Measurements from ENCODE around the gene CTNNBIP1. TPM values are rescaled to one million over a fixed set of nuclear protein-coding genes. Genes with fewer than 3 reads are reported as not detected.

Gene CTNNBIP1
- total and polyA plus RNA-seq, 2 of the 8 experiments (the other 6 are each of a cell fraction or from before 2014, with no cell fraction given), result 40.9 to 46.6 TPM

DNA sequence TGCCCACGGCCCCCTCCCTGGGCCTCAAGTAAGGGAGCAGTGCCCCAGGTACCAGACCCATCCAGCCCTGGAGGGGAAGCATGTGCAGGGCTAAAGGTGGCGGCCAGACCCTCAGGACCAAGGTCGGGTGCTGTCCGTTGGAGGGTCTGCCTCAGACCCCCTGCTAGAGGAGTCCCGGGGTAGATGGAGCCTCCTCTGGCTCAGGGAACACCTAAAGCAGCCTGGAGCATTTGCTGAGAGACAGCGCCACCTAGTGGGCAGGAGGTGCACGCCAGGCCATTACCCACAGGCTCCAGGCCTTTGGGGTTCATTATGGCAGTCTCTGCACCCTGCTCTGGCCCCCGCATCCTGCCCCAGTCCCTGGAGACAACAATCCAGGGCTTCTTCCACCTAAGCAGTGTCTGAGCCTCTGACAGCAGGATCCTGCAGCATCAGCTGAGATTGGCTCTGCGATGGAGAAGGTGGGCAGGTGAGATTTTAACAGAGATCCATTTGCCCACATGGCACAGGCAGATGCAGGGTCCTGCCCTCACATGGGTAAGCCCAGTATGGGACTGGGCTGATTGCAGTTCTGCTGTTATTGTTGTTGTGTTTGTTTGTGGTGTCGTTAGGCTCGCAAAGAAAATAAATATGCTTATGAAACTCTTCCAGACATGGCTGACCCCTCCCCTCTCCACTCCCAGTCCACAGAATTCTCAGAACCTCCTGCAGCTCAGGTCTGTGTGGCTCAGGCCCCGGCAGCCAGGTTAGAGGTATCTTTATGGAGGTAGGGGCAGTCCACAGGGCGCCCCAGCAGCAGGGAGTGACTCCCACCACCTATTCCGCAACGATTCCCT lies 42.4 kb downstream of the CTNNBIP1 start (continued):
- TF ChIP-seq, protein P1, sequence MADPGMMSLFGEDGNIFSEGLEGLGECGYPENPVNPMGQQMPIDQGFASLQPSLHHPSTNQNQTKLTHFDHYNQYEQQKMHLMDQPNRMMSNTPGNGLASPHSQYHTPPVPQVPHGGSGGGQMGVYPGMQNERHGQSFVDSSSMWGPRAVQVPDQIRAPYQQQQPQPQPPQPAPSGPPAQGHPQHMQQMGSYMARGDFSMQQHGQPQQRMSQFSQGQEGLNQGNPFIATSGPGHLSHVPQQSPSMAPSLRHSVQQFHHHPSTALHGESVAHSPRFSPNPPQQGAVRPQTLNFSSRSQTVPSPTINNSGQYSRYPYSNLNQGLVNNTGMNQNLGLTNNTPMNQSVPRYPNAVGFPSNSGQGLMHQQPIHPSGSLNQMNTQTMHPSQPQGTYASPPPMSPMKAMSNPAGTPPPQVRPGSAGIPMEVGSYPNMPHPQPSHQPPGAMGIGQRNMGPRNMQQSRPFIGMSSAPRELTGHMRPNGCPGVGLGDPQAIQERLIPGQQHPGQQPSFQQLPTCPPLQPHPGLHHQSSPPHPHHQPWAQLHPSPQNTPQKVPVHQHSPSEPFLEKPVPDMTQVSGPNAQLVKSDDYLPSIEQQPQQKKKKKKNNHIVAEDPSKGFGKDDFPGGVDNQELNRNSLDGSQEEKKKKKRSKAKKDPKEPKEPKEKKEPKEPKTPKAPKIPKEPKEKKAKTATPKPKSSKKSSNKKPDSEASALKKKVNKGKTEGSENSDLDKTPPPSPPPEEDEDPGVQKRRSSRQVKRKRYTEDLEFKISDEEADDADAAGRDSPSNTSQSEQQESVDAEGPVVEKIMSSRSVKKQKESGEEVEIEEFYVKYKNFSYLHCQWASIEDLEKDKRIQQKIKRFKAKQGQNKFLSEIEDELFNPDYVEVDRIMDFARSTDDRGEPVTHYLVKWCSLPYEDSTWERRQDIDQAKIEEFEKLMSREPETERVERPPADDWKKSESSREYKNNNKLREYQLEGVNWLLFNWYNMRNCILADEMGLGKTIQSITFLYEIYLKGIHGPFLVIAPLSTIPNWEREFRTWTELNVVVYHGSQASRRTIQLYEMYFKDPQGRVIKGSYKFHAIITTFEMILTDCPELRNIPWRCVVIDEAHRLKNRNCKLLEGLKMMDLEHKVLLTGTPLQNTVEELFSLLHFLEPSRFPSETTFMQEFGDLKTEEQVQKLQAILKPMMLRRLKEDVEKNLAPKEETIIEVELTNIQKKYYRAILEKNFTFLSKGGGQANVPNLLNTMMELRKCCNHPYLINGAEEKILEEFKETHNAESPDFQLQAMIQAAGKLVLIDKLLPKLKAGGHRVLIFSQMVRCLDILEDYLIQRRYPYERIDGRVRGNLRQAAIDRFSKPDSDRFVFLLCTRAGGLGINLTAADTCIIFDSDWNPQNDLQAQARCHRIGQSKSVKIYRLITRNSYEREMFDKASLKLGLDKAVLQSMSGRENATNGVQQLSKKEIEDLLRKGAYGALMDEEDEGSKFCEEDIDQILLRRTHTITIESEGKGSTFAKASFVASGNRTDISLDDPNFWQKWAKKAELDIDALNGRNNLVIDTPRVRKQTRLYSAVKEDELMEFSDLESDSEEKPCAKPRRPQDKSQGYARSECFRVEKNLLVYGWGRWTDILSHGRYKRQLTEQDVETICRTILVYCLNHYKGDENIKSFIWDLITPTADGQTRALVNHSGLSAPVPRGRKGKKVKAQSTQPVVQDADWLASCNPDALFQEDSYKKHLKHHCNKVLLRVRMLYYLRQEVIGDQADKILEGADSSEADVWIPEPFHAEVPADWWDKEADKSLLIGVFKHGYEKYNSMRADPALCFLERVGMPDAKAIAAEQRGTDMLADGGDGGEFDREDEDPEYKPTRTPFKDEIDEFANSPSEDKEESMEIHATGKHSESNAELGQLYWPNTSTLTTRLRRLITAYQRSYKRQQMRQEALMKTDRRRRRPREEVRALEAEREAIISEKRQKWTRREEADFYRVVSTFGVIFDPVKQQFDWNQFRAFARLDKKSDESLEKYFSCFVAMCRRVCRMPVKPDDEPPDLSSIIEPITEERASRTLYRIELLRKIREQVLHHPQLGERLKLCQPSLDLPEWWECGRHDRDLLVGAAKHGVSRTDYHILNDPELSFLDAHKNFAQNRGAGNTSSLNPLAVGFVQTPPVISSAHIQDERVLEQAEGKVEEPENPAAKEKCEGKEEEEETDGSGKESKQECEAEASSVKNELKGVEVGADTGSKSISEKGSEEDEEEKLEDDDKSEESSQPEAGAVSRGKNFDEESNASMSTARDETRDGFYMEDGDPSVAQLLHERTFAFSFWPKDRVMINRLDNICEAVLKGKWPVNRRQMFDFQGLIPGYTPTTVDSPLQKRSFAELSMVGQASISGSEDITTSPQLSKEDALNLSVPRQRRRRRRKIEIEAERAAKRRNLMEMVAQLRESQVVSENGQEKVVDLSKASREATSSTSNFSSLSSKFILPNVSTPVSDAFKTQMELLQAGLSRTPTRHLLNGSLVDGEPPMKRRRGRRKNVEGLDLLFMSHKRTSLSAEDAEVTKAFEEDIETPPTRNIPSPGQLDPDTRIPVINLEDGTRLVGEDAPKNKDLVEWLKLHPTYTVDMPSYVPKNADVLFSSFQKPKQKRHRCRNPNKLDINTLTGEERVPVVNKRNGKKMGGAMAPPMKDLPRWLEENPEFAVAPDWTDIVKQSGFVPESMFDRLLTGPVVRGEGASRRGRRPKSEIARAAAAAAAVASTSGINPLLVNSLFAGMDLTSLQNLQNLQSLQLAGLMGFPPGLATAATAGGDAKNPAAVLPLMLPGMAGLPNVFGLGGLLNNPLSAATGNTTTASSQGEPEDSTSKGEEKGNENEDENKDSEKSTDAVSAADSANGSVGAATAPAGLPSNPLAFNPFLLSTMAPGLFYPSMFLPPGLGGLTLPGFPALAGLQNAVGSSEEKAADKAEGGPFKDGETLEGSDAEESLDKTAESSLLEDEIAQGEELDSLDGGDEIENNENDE (IDR thresholded peaks at IDR 0.05; ENCODE audit: insufficient replicate concordance, low read length), result no peak
- TF ChIP-seq EP300 (IDR thresholded peaks at IDR 0.05; ENCODE audit: borderline replicate concordance in 1 of 2, low read depth in 2 of 2, low read length in 2 of 2) (no peak), HDAC6 (IDR thresholded peaks at IDR 0.05; ENCODE audit: low read depth, low read length) (no peak), TAF7 (optimal IDR thresholded peaks at IDR 0.05; ENCODE audit: borderline replicate concordance, low read depth, low read length) (no peak), RBBP5 (IDR thresholded peaks at IDR 0.05; ENCODE audit: borderline replicate concordance, low read depth, low read length) (no peak), JUN (IDR thresholded peaks at IDR 0.05; ENCODE audit: low read depth, low read length) (no peak), TBP (IDR thresholded peaks at IDR 0.05; ENCODE audit: low read depth, low read length) (0 out of 2 replicates have a peak, but pooled peaks have one; percentile 21), RXRA (IDR thresholded peaks at IDR 0.05; ENCODE audit: insufficient read depth, low read depth, low read length) (no peak)
- TF ChIP-seq, protein P2, sequence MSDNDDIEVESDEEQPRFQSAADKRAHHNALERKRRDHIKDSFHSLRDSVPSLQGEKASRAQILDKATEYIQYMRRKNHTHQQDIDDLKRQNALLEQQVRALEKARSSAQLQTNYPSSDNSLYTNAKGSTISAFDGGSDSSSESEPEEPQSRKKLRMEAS (IDR thresholded peaks at IDR 0.05), result no peak
